GM21576 (cell line): ENCODE results near the gene RASSF8.

Source experiments
- ATAC-seq: cut with Tn5 transposase; IDR thresholded peaks from one replicate; pipeline ENCODE4 v1.9.1; 2021; ENCODE audit warnings: mild to moderate bottlenecking, moderate library complexity; ENCODE audit not compliant: unreplicated experiment

RASSF8 gene

DNA sequence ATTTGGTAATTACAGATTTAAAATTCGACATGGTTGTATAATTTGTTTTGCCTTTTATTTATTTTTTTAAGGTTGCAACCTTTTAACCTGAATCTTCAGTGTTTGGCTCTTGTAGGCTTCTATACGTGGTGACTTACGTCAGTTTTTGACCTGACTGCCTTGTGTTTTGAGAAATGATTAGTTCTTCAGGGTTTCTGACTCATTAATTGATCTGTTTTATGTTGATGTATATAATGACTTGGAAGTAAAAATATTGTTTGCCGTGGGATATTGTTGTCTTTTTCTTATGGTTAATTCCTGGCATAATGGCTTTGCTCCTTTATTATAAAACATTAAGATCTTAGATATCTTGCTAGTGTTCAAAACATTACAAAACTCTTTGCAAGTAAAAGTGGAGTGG lies 2.5 kb downstream of the RASSF8 start:
- no peak for ATAC-seq

DNA sequence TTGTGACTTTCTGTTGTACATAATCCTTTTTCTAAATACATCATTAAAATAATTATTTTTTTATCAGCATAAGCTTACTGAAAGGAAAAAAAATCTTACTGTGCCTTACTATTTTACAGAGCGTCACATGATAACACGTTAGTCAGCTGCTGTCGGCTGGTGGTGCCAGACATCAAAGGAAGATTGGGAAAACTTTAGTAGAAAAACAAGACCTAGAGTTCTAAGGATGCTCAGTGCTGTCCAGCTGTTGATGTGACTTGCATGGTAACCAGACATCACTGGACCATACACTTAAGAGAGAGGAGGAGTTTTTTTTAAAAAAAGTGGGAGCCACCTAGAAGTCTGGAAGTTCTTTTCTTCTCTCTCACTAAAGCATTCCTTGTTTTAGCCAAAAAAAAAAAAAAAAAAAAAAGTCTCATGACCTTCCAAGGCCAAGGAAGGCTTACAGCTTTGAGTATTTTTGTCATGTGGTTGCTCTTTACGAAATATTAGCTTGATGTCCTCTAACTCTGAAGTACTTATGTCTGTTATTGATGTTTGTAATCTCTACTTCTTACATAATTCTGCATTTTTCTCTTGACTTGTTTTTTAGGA lies 4.5 kb downstream of the RASSF8 start:
- no peak for ATAC-seq

DNA sequence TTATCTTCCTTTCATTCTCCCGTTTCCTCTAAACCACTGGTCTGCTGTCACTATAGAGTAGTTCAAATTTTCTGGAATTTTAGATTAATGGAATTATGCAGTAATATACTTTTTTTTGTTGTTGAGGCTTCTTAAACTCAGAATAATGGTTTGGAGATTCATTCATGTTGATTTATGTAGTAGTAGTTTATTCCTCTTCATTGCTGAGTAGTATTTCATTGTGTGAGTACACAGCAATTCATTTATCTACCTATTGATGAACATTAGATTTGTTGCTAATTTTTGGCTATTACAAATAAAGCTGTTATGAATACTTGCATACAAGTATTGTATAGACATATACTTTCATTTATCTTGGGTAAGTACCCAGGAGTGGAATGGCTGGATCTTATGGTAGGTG lies 7.2 kb downstream of the RASSF8 start:
- ATAC-seq = no peak

DNA sequence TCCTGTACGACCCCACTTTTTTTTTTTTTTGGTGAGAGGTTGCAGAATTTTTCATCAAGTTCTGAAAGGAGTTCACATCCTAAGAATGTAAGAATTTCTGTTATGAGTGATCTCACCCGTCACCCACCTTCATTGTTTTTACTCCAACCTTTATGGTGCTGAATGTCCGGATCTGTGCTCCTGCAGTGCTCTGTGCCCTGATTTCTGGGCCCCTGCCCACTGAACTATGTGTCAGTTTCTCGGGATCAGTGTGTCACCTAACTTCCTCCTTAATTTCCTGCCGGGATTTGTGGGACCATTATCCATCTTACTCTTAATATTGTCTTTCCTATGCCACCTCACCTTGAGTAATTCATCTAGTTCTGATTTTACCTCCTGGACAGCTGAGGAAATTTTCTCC lies 11.6 kb downstream of the RASSF8 start:
- ATAC-seq = no peak

DNA sequence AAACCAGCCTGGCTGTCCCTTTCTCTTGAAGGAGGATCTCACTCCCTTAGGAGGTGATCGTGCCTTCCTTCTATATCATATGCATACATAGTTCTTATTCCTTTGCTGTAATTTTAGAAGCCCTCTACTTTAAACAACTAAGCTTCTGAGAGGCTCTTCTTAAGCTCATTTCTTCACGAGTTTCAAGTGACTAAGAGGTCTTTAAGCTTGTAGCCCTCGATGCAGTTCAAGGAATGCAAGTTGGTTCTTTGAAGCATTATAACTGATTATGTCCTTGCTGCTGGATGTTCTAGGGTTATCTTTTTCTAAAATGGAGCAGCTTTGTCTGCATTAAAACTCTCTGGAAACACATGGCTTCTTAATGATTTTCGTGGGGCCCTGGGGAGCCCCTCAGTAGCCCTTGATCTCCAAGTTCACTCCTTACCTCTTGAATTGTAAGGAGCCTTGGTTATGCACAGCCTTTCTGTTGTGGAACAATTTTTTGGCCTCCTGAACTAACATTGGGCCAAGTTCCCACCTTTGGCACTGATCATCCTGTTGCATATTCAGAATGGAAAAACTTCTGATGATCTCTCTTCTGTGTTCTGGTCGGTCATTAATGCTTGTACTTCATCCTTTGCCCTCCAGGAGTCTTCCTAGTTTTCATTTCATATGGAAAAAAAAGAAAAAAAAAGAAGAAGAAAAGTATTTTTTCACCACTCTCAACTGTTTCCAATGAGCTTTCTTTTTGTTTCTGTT lies 12.6 kb downstream of the RASSF8 start:
- ATAC-seq = no peak

DNA sequence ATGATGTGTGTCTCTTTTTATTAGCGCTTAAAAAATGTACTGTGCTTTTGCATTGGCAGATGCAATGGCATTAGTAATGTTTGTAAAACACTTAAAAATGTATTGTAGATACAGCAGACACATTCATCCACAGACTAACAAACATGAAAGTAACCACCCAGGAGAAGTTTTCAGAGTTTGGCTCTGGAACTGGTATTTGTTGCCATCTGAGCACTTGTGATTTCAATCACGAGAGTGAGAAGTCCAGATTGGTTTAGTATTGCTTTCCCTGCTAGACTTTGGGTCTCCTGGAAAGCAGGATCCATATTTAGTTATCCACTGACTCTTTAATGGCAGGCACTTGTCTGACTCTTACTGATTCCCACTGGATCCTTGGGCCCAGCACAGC lies 13.2 kb downstream of the RASSF8 start:
- no peak for ATAC-seq

DNA sequence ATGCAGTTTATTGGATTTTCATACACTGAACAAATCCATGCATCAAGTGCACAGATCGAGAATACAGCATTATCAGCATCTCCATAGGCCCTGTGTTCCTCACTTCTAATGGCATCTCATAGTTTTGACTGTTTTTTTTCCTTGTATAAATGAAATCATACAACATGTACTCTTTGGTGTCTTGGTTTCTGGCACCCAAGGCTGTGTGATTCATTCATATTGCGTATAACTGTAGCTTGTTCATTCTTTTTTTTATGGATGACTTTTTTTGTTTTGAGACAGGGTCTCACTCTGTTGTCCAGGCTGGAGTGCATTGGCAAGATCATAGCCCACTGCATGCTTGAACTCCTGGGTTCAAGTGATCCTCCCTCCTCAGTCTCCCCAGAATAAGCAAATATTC lies 14.3 kb downstream of the RASSF8 start:
- ATAC-seq = no peak

DNA sequence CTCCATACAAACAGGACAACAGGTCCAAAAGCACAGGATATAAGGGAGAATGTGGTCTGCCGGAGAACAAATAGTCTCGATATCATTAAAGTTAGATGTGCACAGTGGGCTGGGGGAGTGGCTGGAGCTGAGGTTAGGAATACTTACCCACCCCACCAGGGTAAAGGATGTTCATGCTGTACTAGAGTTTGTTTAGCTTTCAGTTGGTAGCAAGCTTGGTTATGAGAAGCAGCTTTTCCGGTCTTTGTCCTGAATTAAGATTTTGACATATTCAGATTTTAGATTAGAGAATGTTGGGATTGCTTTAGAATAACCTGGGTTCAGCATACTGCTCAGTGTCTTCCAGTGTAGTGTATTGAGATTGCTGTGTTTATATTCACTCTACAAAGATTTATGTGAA lies 16.7 kb downstream of the RASSF8 start:
- no peak for ATAC-seq

DNA sequence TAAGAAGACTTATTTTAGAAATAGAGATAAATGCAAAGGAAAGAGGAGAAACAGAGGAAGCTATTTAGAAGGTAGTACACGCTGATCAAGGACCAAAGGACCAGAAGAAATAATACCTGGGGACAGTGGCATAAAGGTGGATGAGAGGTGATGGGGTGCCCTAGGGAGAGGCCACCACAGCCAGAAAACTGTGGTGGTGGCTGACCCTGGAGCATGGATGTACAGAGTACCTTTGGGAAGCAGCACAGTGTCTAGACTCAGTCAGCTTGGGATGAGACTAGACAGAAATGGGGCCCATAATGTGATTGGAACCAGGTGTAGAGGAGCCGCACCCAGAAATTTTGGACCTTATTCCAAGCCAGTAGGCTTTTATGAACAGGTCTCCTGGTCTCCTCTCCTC lies 17.2 kb downstream of the RASSF8 start:
- ATAC-seq = no peak

DNA sequence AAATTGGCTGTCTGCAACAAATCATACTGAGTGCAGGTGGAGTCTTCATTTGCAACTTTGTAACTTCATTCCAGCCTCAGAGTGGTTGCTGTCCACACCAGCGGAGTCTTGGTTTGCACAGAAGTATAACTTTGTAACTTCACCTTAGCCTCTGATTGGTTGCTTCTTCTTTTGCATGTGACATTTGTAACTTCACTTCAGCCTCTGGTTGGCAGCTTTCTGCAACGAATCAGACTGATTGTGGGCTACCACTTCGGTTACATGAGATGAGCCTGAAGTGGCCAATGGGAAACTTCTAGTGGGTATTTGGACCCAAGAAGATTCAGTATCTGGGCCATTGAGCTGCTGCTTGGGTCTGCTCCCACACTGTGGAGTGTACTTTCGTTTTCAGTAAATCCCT lies 17.8 kb downstream of the RASSF8 start:
- no peak for ATAC-seq

DNA sequence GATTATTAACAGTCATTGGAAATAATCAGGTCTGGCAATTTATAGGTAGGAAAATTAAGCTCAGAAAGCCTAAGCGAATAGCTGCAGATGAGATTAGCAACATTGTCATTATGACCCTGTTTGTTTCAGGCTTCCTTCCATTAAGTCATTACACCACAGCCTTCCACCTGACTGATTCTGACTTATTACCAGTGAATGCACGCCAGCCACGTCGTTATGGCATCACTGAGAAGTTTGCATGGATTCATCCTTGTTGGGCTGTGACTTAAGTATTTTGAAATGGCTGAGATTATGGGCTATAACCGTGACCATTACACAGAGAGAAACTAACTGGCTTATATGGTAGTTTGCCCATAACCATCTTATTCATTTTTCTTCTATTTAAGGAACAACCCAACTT lies 18.6 kb downstream of the RASSF8 start:
- no peak for ATAC-seq

DNA sequence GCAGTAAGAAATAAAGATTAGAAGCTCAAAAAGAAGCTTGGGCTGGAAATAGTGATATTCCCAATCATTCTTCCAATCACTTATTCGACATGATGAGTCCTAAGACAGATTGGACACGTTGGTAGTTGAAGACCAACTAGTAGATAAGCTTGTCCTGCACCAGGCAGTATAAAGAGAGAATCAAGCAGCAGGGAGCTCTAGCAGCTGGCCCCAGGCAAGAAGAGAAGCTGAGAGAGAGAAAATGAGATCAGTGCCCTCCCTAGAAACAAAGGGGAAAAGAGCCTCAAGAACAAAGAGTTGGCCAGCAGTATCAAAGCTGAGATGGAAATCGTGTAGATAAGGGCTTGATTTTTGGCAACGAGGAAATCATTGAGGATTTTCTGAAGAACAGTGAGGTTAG lies 20.6 kb downstream of the RASSF8 start:
- ATAC-seq = no peak

DNA sequence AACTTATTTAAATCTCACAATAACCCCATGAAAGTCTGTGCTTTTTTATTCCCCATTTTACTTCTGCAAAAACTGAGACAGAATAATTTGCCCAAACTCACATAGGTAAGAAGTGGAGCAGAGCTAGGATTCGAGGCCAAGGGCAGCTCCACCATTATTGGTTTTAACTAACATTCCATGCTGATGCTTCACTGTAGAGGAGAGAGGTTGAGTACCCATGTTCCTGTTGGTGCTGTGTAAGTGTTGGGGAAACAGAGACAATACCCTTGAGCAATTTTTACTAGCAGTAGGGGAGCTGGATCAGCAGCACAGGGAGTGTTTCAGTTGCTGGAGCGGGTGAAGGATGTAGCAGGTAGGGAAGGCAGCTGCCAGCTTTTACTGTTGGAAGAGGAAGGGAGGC lies 21.1 kb downstream of the RASSF8 start:
- no peak for ATAC-seq

DNA sequence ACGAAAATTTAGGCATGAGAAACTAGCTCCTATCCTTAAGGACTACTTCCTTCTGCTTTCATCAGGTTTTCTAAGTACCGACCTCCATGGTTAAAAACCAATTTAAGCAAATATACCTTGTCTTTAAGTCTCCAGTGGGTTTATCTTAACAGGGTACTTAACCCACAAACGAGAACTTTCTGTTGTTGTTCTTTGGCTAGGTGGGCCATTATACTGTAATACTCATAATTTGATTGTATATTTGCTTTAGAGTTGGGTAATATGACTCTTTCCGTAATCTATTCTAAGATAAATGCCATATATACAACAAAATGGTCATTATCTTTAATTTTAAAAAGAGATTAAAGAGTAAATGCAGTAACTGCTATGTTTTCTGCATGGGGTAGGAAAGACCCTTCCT lies 21.6 kb downstream of the RASSF8 start:
- no peak for ATAC-seq

DNA sequence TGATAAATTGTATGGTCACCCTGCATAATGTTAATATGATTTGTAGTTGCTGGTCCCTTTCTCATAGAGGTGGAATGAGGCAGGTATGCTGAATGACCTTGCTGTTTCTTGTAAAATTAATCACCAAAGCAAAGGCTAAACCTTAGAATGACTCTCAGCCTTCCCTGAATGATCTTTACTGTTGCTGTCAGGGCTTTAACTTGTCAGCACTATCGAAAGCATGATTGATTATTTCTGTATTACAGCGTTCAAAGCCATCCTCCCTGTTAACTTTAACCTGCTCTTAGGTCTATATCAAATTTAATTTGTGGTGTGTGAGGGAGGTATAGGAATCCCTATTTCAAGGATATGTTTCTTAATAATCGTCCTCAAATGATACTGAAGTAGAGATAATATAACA lies 23.1 kb downstream of the RASSF8 start:
- ATAC-seq = no peak

DNA sequence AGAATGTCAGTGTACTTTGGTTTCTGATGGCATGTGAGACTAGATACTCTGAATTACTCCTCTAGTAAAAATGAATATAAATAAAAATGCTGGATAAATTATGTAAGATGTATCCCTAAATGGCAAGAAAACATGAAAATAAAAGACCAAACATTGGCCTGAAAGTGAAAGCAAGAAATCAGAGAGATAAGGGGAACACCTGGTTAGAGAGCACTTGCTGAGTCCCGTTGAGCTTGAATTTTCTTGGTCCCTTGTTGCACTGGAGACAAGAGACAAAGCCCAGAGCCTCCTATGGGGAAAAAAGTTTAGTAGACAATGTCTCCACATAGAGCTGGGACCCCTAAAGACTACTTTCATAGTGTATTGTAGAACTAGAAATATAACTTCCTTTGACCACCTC lies 23.9 kb downstream of the RASSF8 start:
- no peak for ATAC-seq

DNA sequence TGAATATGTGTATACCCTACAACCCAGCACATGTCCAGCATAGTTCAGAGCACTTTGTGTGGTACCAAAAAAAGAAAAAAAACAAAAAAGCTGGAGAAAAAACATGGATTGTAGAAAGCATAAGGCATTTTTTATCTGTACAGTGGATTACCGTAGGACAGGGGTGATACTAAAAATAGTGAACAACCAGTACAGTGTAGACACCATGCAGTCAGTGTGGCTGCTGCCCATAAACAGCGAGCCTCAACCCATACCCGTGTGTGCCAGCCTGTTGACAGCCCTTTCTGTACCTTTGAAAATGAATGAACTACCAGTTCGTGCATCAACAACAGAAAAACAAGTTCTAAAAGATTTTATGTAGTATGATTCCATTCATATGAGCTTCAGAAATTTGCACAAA lies 25.1 kb downstream of the RASSF8 start:
- ATAC-seq = no peak

DNA sequence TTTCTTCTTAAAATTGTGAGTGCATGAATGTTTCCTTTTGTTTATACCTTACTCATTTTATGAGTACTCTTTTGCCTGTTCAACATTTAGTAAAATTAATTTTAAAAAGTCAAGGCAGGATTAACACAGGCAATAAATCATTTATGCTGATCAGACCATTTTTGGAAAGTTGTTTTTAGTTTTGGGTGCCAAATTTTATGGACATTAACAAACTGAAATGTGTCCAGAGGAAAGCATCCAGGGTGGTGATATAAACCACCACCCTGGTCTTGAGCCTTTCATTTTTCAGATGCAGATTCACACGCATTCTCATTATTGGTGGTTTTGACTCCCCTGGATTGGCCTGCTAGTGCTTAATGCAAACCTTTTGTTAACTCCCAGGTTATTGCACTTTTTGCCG lies 26.3 kb downstream of the RASSF8 start:
- ATAC-seq = no peak

DNA sequence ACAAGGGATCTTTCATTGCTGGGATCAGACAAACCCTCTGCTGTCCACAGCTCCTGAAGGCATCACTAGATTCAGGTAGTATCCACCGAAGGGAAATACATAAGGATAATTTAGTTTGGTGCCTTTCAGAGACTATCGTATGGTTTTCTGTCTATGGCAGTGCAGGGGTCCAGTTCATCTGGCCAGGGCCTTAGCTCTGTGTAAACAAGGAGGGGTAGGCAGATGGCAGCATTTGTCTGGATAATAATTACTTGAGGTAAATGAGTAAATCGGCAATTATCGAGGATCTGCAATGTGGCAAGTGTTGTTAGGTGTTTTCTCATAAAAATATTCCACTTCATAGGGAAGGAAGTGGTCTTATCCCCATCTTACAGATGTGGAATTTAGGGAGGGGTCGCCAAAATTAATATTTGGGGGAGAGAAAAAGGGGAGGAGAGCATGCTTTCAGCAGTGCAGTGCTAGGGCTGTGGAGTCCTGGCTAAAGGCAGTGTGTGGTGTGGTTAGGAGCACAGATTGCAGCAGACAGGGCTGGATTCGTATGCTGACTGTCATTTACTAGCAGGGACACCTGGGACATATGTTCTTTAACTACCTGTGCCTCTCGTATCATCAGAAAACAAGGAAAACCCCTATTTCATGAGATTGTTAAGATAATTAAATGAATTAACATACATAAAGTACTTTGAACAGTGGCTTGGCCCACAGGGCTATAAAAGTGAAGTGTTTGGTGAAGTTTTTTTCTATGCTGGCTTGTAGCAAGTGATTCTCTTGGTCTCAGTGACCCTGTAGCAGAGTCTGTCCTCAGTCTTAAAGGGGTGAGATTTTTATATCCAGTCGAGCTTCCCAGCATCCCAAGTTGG lies 27.1 kb downstream of the RASSF8 start:
- no peak for ATAC-seq

DNA sequence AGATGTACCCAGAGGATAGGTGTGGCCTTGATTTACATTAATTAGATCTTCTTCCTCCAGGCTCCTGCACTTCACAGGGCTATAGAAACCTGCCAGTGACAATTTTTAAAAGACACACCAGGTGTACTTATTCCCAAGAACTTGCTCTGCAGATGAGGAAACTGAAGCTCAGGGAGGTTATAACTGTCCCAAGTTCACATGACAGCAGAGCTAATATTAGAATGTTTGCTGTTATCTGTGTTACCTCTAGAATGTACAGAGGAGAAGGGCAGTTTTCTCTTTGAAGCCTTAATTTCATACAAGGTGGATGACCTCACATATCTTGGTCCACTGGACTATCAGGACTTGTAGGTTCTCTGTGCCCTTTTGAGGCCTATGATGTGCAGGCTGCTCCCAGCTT lies 27.7 kb downstream of the RASSF8 start:
- no peak for ATAC-seq

DNA sequence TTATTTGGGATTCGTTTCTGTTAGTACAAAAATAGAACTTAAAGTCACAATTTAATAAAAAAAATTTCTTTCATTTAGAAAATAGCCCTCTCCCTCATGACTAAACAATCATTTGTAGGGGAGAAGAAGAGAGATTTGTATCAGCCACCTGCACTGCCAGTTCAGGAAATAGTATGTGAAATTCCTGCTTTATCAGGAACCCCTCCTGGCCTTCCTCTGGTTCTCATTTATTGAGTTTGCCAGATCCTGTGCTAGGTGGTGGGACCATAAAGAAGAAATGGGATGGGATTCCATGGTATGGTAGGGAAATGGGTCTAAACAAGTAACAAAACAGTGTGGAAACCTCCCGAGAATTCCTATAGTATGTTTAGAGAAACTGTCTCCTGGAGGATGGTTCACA lies 30.0 kb downstream of the RASSF8 start:
- no peak for ATAC-seq

DNA sequence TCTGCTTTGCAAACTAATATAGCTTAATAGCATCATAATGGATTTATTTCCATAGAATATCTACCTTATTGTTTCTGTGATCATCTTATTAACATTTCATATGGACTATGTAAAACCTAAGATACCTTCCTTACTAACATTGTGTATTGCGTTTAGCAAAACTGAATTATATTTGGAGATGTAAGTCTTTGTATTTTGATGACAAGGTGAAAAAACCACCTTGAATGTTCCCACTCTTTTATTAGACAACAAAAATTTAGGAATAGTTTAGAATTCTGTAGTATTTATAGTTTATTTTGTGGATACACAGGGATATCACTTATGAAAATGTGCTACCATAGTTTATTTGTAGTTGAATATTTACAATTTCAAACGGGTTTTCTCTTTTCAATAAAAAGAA lies 32.0 kb downstream of the RASSF8 start:
- no peak for ATAC-seq
